ENCODE measurements around the gene NFATC2IP. TPM values are rescaled to one million over a fixed set of nuclear protein-coding genes. Genes with fewer than 3 reads are reported as not detected.
A peak's percentile ranks its signal among the peaks of the same experiment; 100 is the strongest.

NFATC2IP gene
- total and polyA plus RNA-seq, 9 of the 15 experiments (the other 6 are each of a cell fraction or from before 2014, with no cell fraction given): 15.6 to 106 (median 46.9) TPM

DNA sequence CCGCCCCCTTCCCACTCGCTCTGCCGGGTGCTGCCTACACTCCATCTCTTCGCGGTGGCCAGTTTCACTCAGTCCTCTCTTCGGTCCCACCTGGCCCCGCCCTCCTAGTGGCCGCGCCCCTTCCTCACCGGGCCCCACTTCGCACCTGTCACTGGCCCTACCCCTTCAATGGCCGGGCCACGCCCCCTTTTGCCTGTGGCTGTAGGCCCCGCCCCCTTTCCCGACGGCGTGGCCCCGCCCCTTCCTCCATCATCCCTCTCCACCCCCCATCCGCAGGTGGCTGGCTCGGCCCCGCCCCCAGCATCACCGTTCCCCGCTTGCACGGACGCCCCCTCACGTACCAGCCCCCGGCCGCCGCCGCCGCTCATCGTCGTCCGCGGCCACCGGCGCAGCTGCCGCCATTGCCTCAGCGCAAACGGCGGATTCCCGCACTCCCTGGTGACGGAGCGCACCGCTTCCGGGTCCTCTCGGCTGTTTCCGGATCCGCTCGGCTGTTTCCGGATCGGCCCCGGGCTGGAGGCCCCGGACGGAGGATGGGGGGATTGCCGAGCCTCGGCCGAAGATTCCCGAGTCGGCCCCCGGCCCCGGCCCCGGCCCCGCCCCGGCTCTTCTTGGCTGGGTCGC, 25.9 kb upstream of the NFATC2IP start, which contains the start of gene RABEP2 (continued):
- no peak for TF ChIP-seq TRIM25 (IDR thresholded peaks at IDR 0.05; ENCODE audit: borderline replicate concordance)
- no peak for TF ChIP-seq CUX1 (CRISPR knock-in tag; IDR thresholded peaks at IDR 0.05)
- no peak for TF ChIP-seq CSDE1 (IDR thresholded peaks at IDR 0.05)
- no peak for TF ChIP-seq CBX5 (IDR thresholded peaks at IDR 0.05; ENCODE audit: borderline replicate concordance, low read depth)
- TF ChIP-seq BCL6 (CRISPR knock-in tag; IDR thresholded peaks at IDR 0.05): no peak
- no peak for TF ChIP-seq HIVEP1 (CRISPR knock-in tag; IDR thresholded peaks at IDR 0.05)
- TF ChIP-seq, protein P1, sequence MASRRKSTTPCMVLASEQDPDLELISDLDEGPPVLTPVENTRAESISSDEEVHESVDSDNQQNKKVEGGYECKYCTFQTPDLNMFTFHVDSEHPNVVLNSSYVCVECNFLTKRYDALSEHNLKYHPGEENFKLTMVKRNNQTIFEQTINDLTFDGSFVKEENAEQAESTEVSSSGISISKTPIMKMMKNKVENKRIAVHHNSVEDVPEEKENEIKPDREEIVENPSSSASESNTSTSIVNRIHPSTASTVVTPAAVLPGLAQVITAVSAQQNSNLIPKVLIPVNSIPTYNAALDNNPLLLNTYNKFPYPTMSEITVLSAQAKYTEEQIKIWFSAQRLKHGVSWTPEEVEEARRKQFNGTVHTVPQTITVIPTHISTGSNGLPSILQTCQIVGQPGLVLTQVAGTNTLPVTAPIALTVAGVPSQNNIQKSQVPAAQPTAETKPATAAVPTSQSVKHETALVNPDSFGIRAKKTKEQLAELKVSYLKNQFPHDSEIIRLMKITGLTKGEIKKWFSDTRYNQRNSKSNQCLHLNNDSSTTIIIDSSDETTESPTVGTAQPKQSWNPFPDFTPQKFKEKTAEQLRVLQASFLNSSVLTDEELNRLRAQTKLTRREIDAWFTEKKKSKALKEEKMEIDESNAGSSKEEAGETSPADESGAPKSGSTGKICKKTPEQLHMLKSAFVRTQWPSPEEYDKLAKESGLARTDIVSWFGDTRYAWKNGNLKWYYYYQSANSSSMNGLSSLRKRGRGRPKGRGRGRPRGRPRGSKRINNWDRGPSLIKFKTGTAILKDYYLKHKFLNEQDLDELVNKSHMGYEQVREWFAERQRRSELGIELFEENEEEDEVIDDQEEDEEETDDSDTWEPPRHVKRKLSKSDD (conservative IDR thresholded peaks at IDR 0.05; ENCODE audit: low read length): no peak
- no peak for TF ChIP-seq ZNF444 (CRISPR knock-in tag; IDR thresholded peaks at IDR 0.05)
- peak; percentile 68 to 70 for TF ChIP-seq NRF1 (conservative IDR thresholded peaks at IDR 0.05 in 1 of 2, IDR thresholded peaks at IDR 0.05 in 1 of 2)
- TF ChIP-seq ZNF239 (CRISPR knock-in tag; IDR thresholded peaks at IDR 0.05): no peak
- no peak for TF ChIP-seq TCF7L2 (IDR thresholded peaks at IDR 0.05; ENCODE audit: low read depth, low read length)
- no peak for TF ChIP-seq ZNF778 (CRISPR knock-in tag; IDR thresholded peaks at IDR 0.05)
- no peak for TF ChIP-seq EHMT2 (IDR thresholded peaks at IDR 0.05)
- TF ChIP-seq ZNF584 (CRISPR knock-in tag; IDR thresholded peaks at IDR 0.05; ENCODE audit: low read depth): no peak
- no peak for TF ChIP-seq SLC30A9 (CRISPR knock-in tag; IDR thresholded peaks at IDR 0.05)
- TF ChIP-seq SAP30 (IDR thresholded peaks at IDR 0.05; ENCODE audit: borderline replicate concordance, insufficient read depth, low read depth, low read length, poor library complexity, severe bottlenecking): peak; percentile 88
- TF ChIP-seq PHF21A (IDR thresholded peaks at IDR 0.05; ENCODE audit: borderline replicate concordance, low read depth): no peak
- TF ChIP-seq ETS2 (tag; IDR thresholded peaks at IDR 0.05; ENCODE audit: borderline replicate concordance, poor library complexity, severe bottlenecking): no peak
- TF ChIP-seq ZNF212 (CRISPR knock-in tag; IDR thresholded peaks at IDR 0.05): no peak
- TF ChIP-seq CBX2 (IDR thresholded peaks at IDR 0.05; ENCODE audit: insufficient read depth, low read length, poor library complexity, severe bottlenecking): no peak

Measured in K562 (cell line).